Measurements from ENCODE around the gene TRAPPC2B. TPM values are rescaled to one million over a fixed set of nuclear protein-coding genes. Genes with fewer than 3 reads are reported as not detected.

Gene TRAPPC2B
- total RNA-seq, 1 donor from 2014 or later: 10.2 TPM

DNA sequence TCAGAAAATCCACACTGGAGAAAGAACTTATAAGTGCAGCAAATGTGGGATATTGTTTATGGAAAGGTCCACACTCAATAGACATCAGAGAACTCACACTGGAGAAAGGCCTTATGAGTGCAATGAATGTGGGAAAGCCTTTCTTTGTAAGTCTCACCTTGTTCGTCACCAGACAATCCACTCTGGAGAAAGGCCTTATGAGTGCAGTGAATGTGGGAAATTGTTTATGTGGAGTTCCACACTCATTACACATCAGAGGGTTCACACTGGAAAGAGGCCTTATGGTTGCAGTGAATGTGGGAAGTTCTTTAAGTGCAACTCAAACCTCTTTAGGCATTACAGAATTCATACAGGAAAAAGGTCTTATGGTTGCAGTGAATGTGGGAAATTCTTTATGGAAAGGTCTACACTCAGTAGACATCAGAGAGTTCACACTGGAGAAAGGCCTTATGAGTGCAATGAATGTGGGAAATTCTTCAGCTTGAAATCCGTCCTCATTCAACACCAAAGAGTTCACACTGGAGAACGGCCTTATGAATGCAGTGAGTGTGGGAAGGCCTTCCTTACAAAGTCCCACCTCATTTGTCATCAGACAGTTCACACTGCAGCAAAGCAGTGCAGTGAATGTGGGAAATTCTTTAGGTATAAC lies 14.3 kb downstream of the TRAPPC2B start:
- ChIA-PET POLR2A (no interaction called here), CTCF (no interaction called here)
- Mint-ChIP-seq H3K27me3 (no peaks in the 10 kb centered on the region), H3K36me3 (ENCODE audit: low read depth) (peaks cover 68% of the 10 kb centered on the region), H3K9me3 (peaks cover 43% of the 10 kb centered on the region), H3K4me3 (no peak overlapping the region), H3K27ac (no peak overlapping the region), H3K4me1 (no peaks in the 10 kb centered on the region)
- ATAC-seq (ENCODE audit: low read depth) (no peak), DNase-seq (no peak)
- intact Hi-C loops (cut with micrococcal nuclease): no loop called here
- TF ChIP-seq, protein P1, sequence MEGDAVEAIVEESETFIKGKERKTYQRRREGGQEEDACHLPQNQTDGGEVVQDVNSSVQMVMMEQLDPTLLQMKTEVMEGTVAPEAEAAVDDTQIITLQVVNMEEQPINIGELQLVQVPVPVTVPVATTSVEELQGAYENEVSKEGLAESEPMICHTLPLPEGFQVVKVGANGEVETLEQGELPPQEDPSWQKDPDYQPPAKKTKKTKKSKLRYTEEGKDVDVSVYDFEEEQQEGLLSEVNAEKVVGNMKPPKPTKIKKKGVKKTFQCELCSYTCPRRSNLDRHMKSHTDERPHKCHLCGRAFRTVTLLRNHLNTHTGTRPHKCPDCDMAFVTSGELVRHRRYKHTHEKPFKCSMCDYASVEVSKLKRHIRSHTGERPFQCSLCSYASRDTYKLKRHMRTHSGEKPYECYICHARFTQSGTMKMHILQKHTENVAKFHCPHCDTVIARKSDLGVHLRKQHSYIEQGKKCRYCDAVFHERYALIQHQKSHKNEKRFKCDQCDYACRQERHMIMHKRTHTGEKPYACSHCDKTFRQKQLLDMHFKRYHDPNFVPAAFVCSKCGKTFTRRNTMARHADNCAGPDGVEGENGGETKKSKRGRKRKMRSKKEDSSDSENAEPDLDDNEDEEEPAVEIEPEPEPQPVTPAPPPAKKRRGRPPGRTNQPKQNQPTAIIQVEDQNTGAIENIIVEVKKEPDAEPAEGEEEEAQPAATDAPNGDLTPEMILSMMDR (IDR thresholded peaks at IDR 0.05): no peak

DNA sequence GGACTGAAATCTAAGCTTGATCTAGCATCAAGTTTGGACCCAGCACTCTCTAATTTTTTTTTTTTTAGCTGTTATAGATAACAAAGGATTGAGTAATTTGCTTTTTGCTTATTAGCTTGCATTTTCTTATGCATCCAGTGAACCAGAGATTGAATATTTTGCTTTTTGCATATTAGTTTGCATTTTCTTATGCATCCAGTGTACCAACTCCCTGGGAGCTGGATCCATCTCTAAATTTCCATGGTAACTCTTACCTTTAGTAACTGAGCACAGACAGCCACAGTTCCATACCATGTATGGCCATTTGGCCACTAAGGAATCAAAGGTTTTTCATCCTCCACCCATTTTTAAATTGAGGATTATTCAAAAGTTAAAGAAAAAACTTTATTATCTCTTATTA lies 17.6 kb downstream of the TRAPPC2B start:
- no peak for DNase-seq
- H3K9me3 Mint-ChIP-seq: peaks cover 35% of the 10 kb centered on the region
- ChIA-PET CTCF (no interaction called here), POLR2A (no interaction called here)
- H3K4me1 Mint-ChIP-seq: no peaks in the 10 kb centered on the region
- H3K36me3 Mint-ChIP-seq (ENCODE audit: low read depth): peaks cover 36% of the 10 kb centered on the region
- TF ChIP-seq, protein P1 (IDR thresholded peaks at IDR 0.05): no peak
- no peak for ATAC-seq (ENCODE audit: low read depth)
- no peak overlapping the region for H3K4me3 Mint-ChIP-seq
- H3K27ac Mint-ChIP-seq: no peak overlapping the region
- no peaks in the 10 kb centered on the region for H3K27me3 Mint-ChIP-seq
- intact Hi-C loops (cut with micrococcal nuclease): no loop called here

DNA sequence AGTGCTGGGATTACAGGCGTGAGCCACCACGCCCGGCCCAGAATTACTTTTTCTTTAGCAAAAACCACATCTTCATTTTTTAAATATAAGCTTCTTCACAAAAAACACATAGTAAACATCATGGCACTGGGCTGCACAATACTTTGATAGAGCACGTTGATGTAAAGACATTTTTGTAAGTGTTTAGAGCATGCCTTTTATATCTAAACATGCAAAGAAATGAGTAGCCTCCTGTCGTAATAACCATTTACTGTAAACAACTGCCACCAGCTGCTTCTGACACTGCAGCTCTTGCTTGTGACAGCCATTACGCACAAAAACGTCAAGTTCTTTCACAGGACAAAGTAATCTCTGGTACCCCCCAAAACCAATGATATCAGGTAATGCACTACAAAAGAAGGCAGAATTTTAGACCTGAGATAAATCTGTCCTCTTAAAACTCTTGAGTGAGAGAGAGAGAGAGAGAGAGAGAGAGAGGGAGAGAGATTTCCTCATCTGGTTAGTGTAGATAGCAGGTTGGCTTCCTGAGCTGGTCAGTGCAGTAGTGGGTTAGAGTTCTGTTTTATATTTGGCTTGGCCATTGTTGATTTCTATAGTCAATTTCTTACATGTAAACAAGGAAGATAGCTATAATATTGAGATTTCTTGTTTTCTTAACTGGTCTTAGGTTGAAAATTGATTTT lies 19.6 kb downstream of the TRAPPC2B start:
- Mint-ChIP-seq H3K27me3 (no peaks in the 10 kb centered on the region), H3K36me3 (ENCODE audit: low read depth) (peaks cover 17% of the 10 kb centered on the region), H3K27ac (no peak overlapping the region), H3K9me3 (peaks cover 29% of the 10 kb centered on the region), H3K4me3 (no peak overlapping the region), H3K4me1 (no peaks in the 10 kb centered on the region)
- intact Hi-C loops (cut with micrococcal nuclease): no loop called here
- TF ChIP-seq, protein P1 (IDR thresholded peaks at IDR 0.05): no peak
- ATAC-seq (ENCODE audit: low read depth) (no peak), DNase-seq (no peak)
- CTCF ChIA-PET: no interaction called here
- POLR2A ChIA-PET: no interaction called here

DNA sequence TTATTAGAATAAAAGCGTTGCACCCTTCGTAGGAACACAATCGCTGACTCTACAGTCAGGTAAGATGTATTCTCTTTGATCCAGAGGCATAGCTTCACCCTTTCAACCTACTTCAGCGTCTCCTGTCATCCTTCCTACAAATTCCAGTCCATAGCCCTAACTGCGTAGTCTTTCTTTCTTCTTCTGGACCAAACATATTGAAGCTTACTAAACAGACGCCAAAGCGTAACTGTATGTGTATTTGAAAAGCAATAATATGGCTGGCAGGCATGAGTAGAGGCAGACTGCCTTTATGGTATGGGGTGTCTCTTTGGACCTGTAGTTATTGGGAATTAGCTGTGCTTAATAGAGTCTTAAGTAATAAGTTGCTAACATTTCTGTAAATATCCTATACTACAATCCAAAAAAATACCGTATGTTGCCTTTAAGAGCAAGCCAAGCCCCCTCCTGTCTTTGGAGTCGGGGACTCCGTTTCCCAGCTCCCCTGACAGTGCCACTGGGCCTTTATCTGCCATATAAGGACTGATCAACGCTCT lies 25.9 kb downstream of the TRAPPC2B start:
- Mint-ChIP-seq H3K4me3 (peak overlapping the region; percentile 94), H3K4me1 (peaks cover 32% of the 10 kb centered on the region), H3K9me3 (peaks cover 3% of the 10 kb centered on the region), H3K27me3 (no peaks in the 10 kb centered on the region), H3K36me3 (ENCODE audit: low read depth) (peaks cover 31% of the 10 kb centered on the region), H3K27ac (peak overlapping the region; percentile 91)
- intact Hi-C loops (cut with micrococcal nuclease): loop anchor here (1.0 to 5.0 kb wide), 12 partner anchors 22 to 996 kb away; partner anchors contain the start of genes ERVK3-1, TRAPPC2B, ZNF17 and ZNF264
- CTCF ChIA-PET: interaction anchor here (1.0 kb wide), 1 partner anchor 17 kb away, joined by 3 read pairs; no protein-coding TSS in a partner anchor
- ATAC-seq (ENCODE audit: low read depth) (no peak), DNase-seq (no peak)
- TF ChIP-seq, protein P1 (IDR thresholded peaks at IDR 0.05): no peak
- POLR2A ChIA-PET: interaction anchor here (0.6 to 2.4 kb wide), 14 partner anchors 21 to 1074 kb away, joined by 3 to 22 read pairs (median 5); partner anchors contain the start of genes TRAPPC2B, ZNF154, ZNF274 and ZNF304

Data from activated B cell treated with CpG ODN at 0.5 μM for 24 hours (primary cell).